ENCODE data around the gene FRG1.
A peak's percentile ranks its signal among the peaks of the same experiment; 100 is the strongest.
"Not testable (repeated sequence)": the region's sequence is repeated elsewhere in the genome, so short reads cannot be mapped to it uniquely, and the experiment has no call there.

The FRG1 gene

GRCh38 chr4:189941005-189941450 lies 356 bp downstream of the FRG1 start:
- no peak for TF ChIP-seq CTCF (IDR thresholded peaks at IDR 0.05)
- TF ChIP-seq ZFX (IDR thresholded peaks at IDR 0.05; ENCODE audit: borderline replicate concordance) = no peak
- H3K27ac ChIP-seq = peak overlapping the region; percentile 86

GRCh38 chr4:189942412-189942811 lies 1.7 kb downstream of the FRG1 start:
- H3K27ac ChIP-seq = not testable (repeated sequence)

- not testable (repeated sequence) for H3K27ac ChIP-seq
These were observed 3.4 kb downstream of the FRG1 start for GRCh38 chr4:189944077-189944476.

- H3K27ac ChIP-seq = not testable (repeated sequence)
These were observed 6.2 kb downstream of the FRG1 start for GRCh38 chr4:189946906-189947305.

GRCh38 chr4:189948486-189948885 lies 7.8 kb downstream of the FRG1 start:
- H3K27ac ChIP-seq = not testable (repeated sequence)

GRCh38 chr4:189969291-189969690 lies 28.6 kb downstream of the FRG1 start:
- H3K27ac ChIP-seq = not testable (repeated sequence)

- no peak overlapping the region for H3K27ac ChIP-seq
- TF ChIP-seq CTCF (IDR thresholded peaks at IDR 0.05) (no peak), ZFX (IDR thresholded peaks at IDR 0.05; ENCODE audit: borderline replicate concordance) (no peak)
These were observed 33.0 kb downstream of the FRG1 start for GRCh38 chr4:189973646-189974045.

- TF ChIP-seq CTCF (IDR thresholded peaks at IDR 0.05) (peak; percentile 60), ZFX (IDR thresholded peaks at IDR 0.05; ENCODE audit: borderline replicate concordance) (no peak)
- H3K27ac ChIP-seq = no peak overlapping the region
These were observed 33.4 kb downstream of the FRG1 start for GRCh38 chr4:189974056-189974455.

- TF ChIP-seq CTCF (IDR thresholded peaks at IDR 0.05) (no peak), ZFX (IDR thresholded peaks at IDR 0.05; ENCODE audit: borderline replicate concordance) (no peak)
- H3K27ac ChIP-seq = no peak overlapping the region
These were observed 38.8 kb downstream of the FRG1 start for GRCh38 chr4:189979196-189980047.

GRCh38 chr4:189980292-189980691 lies 39.6 kb downstream of the FRG1 start:
- peak; percentile 35 for TF ChIP-seq CTCF (IDR thresholded peaks at IDR 0.05)
- H3K27ac ChIP-seq = not testable (repeated sequence)

Measured in 22Rv1 (cell line).